K562 (cell line): Measurements from ENCODE around the gene TMEM191C. TPM values are rescaled to one million over a fixed set of nuclear protein-coding genes. Genes with fewer than 3 reads are reported as not detected.
A peak's percentile ranks its signal among the peaks of the same experiment; 100 is the strongest.

ENCODE experiments used
- CAMTA2 ChIP-seq: fragments of 250-450 bp; sonication (Bioruptor Pico); conservative IDR thresholded peaks from 2 replicates; pipeline ENCODE4 v1.5.1; 2022
- CGGBP1 ChIP-seq: fragments of 250-450 bp; sonication (Bioruptor Pico); IDR thresholded peaks from 2 replicates; pipeline ENCODE4 v1.9.0; 2021; ENCODE audit warnings: mild to moderate bottlenecking
- DNMT1 ChIP-seq: fragments of 450-650 bp; IDR thresholded peaks from 2 replicates; pipeline ENCODE4 v1.6.1; 2016; ENCODE audit warnings: antibody characterized with exemption, mild to moderate bottlenecking
- EWSR1 ChIP-seq: fragments of 450-650 bp; IDR thresholded peaks from 2 replicates; pipeline ENCODE4 v1.6.1; 2018; ENCODE audit warnings: borderline replicate concordance, mild to moderate bottlenecking, low read depth, moderate library complexity; ENCODE audit not compliant: partially characterized antibody
- GATAD2B ChIP-seq: fragments of 450-650 bp; IDR thresholded peaks from 2 replicates; pipeline ENCODE4 v1.6.1; 2017; ENCODE audit warnings: mild to moderate bottlenecking, borderline replicate concordance
- HOMEZ ChIP-seq: fragments of 250-450 bp; sonication (Bioruptor Pico); IDR thresholded peaks from 2 replicates; pipeline ENCODE4 v1.4.0; 2020; ENCODE audit warnings: mild to moderate bottlenecking, moderate library complexity
- MXD1 ChIP-seq: fragments of 250-450 bp; sonication (Bioruptor Pico); IDR thresholded peaks from 2 replicates; pipeline ENCODE4 v1.8.0; 2021; ENCODE audit warnings: borderline replicate concordance, mild to moderate bottlenecking, moderate library complexity; ENCODE audit not compliant: poor library complexity, severe bottlenecking
- RNF219 ChIP-seq: fragments of 250-450 bp; sonication (Bioruptor Pico); IDR thresholded peaks from 2 replicates; pipeline ENCODE4 v1.5.0; 2022; ENCODE audit warnings: mild to moderate bottlenecking
- SREBF2 ChIP-seq: sonication (generic); formaldehyde crosslinking; IDR thresholded peaks from 2 replicates; pipeline ENCODE4 v1.4.0; 2020; ENCODE audit warnings: mild to moderate bottlenecking, missing genetic modification reagents
- USF2 ChIP-seq: sonication (generic); formaldehyde crosslinking; IDR thresholded peaks from 2 replicates; pipeline ENCODE4 v1.5.0; 2020; ENCODE audit warnings: missing genetic modification reagents
- ZBTB17 ChIP-seq: fragments of 450-650 bp; formaldehyde crosslinking; IDR thresholded peaks from 2 replicates; pipeline ENCODE4 v1.4.0; 2020; ENCODE audit warnings: mild to moderate bottlenecking
- ZMIZ1 ChIP-seq, 2 experiments: fragments of 150-350 bp in 1 of 2; IDR thresholded peaks; 2 replicates each; pipeline ENCODE4 v1.6.1; 2012 to 2016; ENCODE audit warnings: low read depth in 2 of 2, low read length in 2 of 2, mild to moderate bottlenecking in 1 of 2, moderate library complexity in 1 of 2
- ZNF143 ChIP-seq: sonication (generic); formaldehyde crosslinking; IDR thresholded peaks from 2 replicates; pipeline ENCODE4 v1.9.0; 2022; ENCODE audit warnings: mild to moderate bottlenecking, missing genetic modification reagents
- ZNF24 ChIP-seq: fragments of 450-650 bp; IDR thresholded peaks from 2 replicates; pipeline ENCODE4 v1.6.1; 2016
- ZNF57 ChIP-seq: fragments of 450-650 bp; formaldehyde crosslinking; IDR thresholded peaks from 2 replicates; pipeline ENCODE4 v1.4.0; 2020; ENCODE audit warnings: mild to moderate bottlenecking, moderate library complexity
- polyA plus RNA-seq, 8 experiments: library from polyadenylated mRNA; depleted of rRNA in 4 of 8; stranded (reverse) in 5 of 8; unstranded in 3 of 8; fragments of >200 nt; fragmentation: Nextera tagmentation in 2 of 8; fragmentation: Illumina TruSeq in 1 of 8; extraction: Ambion mirVana in 2 of 8; extraction: Trizol in 1 of 8; gene quantifications; 2 replicates each; pipeline versions ENCODE4 v1.2.1 to v1.2.3, GENCODE V29; 2011 to 2014; ENCODE audit warnings: inconsistent platforms in 1 of 8, missing spikeins in 1 of 8
- total RNA-seq, 7 experiments: library from RNA; depleted of rRNA in 6 of 7; stranded (reverse); fragments of >200 nt in 6 of 7; fragmentation: Illumina TruSeq in 2 of 7; extraction: Trizol in 2 of 7; gene quantifications; 2 replicates each; pipeline versions ENCODE4 v1.2.1 to v1.2.3, GENCODE V29; 2011 to 2021; ENCODE audit warnings: low replicate concordance in 1 of 7

Gene TMEM191C
- total and polyA plus RNA-seq, 9 of the 15 experiments (the other 6 are each of a cell fraction or from before 2014, with no cell fraction given) = 0.15 to 7.1 (median 1.1) TPM

GRCh38 chr22:21455334-21456089, 11.7 kb upstream of the TMEM191C start (continued):
- TF ChIP-seq ZNF24 (no peak), CGGBP1 (CRISPR knock-in tag) (no peak), ZBTB17 (CRISPR knock-in tag) (peak; percentile 62; the same call in 1 of the 2 replicates), ZNF143 (CRISPR knock-in tag) (no peak), EWSR1 (no peak), DNMT1 (no peak), RNF219 (CRISPR knock-in tag) (no peak), GATAD2B (no peak), SREBF2 (CRISPR knock-in tag) (no peak), ZMIZ1 (IDR thresholded peaks at IDR 0.05; ENCODE audit: low read depth in 2 of 2, low read length in 2 of 2) (no peak), USF2 (no peak), CAMTA2 (CRISPR knock-in tag) (no peak), ZNF57 (CRISPR knock-in tag) (0 out of 2 replicates have a peak, but pooled peaks have one; percentile 76), MXD1 (CRISPR knock-in tag) (no peak), HOMEZ (CRISPR knock-in tag) (no peak)
